Activated CD8-positive, alpha-beta memory T cell treated with anti-CD3 and anti-CD28 coated beads, Interleukin-2, amount 50 U/mL, for 4 hours (primary cell): ENCODE results near the gene RANGAP1.
A peak's percentile ranks its signal among the peaks of the same experiment; 100 is the strongest.

Experiments
- DNase-seq: peaks from one replicate; pipeline ENCODE4 v3.0.0-alpha.2; 2020

Gene RANGAP1

GRCh38 chr22:41285820-41286638, at the start of gene RANGAP1:
Gene RANGAP1 (minus strand): TSS chr22:41286187. CDS start chr22:41281044, 5,143 bp downstream.
- peak; percentile 96 for DNase-seq

GRCh38 chr22:41334951-41335635, 49.1 kb upstream of the RANGAP1 start:
- no peak for DNase-seq

GRCh38 chr22:41334215-41334614, 48.2 kb upstream of the RANGAP1 start:
- DNase-seq, result no peak

GRCh38 chr22:41333806-41334205, 47.8 kb upstream of the RANGAP1 start:
- DNase-seq, result no peak

GRCh38 chr22:41332217-41332939, 46.4 kb upstream of the RANGAP1 start:
- DNase-seq, result no peak

- DNase-seq, result no peak
Observed at GRCh38 chr22:41330169-41330568, 44.2 kb upstream of the RANGAP1 start.

- no peak for DNase-seq
Observed at GRCh38 chr22:41327124-41327523, 41.1 kb upstream of the RANGAP1 start.

- no peak for DNase-seq
Observed at GRCh38 chr22:41324821-41325528, 39.0 kb upstream of the RANGAP1 start.

GRCh38 chr22:41320416-41321240, 34.6 kb upstream of the RANGAP1 start:
- no peak for DNase-seq

- DNase-seq, result no peak
Observed at GRCh38 chr22:41315586-41315985, 29.6 kb upstream of the RANGAP1 start.

- DNase-seq, result no peak
Observed at GRCh38 chr22:41314821-41315220, 28.8 kb upstream of the RANGAP1 start.

GRCh38 chr22:41311487-41311886, 25.5 kb upstream of the RANGAP1 start:
- DNase-seq, result no peak

GRCh38 chr22:41310336-41310735, 24.3 kb upstream of the RANGAP1 start:
- DNase-seq, result no peak

- DNase-seq, result no peak
Observed at GRCh38 chr22:41308544-41308947, 22.6 kb upstream of the RANGAP1 start.

- no peak for DNase-seq
Observed at GRCh38 chr22:41308054-41308453, 22.1 kb upstream of the RANGAP1 start.

GRCh38 chr22:41305646-41306045, 19.7 kb upstream of the RANGAP1 start:
- DNase-seq, result no peak

GRCh38 chr22:41302811-41303210, 16.8 kb upstream of the RANGAP1 start:
- DNase-seq, result no peak

GRCh38 chr22:41302021-41302767, 16.2 kb upstream of the RANGAP1 start:
- DNase-seq, result peak; percentile 24

GRCh38 chr22:41301085-41302020, 15.4 kb upstream of the RANGAP1 start, which contains the start of gene ZC3H7B:
Gene ZC3H7B (plus strand): TSS chr22:41301525. CDS start chr22:41320661, 19,136 bp downstream.
- peak; percentile 84 for DNase-seq

GRCh38 chr22:41300661-41301060, 14.7 kb upstream of the RANGAP1 start:
- no peak for DNase-seq
